SKM-1 (cell line): Measurements from ENCODE around the gene RBP2.

Experiments
- DNase-seq: peaks from one replicate; lab custom pipeline; 2025; ENCODE audit not compliant: unreplicated experiment; lab: John Stamatoyannopoulos, UW

The RBP2 gene

DNA sequence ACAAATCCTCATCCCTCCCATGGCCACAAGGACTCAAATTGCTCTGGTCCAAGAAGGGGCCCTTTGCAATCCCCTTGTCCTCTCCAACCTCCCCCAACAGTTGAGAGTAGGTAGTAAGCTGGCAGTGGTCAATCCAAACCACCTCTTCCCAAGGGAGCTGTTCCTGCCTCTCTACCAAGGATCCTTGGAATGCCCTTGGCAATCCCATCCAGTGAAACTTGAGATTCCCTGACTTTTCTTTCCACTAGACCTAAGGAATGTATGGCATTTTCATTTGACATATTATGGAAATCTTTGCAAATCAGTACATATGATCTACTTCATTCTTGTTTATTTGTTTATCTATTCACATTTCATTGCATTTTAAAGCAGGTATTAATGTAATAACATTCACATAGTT is 4.8 kb upstream of the RBP2 start:
- no peak for DNase-seq

DNA sequence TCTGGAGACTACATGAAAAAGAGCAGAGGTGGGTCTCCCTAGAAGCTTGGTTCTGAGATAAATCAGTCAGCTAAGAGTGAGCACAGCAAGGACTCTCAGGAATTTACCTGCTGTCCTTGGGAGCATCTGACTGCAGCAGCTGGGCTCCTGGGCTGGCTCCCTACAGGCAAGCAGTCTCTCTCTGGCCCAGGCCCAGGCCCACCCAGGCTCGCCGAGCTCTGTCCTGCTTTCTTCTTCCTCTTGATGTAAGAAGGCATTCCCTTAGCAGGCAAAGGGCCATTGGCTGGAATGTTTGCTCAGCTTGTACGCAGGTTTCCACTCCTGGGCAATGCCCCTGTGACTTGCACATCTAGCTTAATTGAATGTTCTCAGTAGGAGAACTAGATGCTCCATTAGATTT is 4.3 kb upstream of the RBP2 start:
- no peak for DNase-seq

DNA sequence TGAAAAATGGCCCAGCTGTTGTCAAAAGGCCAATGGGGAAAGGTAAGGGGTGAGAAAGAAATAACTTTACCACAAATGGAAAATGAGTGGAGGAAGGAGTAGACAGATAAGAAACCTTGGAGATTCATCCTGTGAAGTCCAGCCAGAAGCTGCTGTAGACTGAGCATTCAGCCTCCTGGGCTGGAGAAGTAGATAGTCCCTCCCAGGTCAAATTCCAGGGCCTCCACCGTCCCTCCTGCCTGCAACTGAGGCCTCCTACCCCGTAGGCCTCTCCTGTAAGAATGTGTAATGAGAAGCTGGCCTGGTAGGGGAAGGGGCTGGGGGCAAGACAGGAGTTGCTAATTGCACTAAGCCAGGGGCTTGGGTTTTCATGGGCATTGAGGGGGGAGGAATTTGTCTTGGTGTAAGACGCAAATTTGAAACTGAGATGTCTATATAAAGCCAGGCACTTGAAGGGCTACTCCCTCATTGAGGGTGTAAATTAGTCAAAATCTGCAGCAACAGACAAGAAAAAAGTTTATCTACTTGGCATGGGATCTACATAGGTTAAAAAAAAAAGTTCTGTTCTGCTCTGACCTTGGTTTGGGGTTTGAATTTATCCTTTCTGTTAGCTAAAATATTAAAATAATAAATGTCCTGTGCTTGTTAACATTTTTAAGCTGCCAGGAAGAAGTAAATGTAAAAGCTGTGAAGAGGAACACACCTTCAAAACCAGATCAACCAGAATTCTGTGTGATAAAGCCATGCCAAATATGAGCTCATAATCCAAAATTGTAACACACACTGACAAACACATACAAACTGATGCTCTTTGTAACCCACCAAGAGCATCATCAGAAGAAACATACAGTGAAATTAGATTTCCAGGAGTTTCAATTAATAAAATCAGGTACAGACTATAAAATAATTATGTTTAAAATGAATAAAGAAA is 1.7 kb upstream of the RBP2 start:
- no peak for DNase-seq

DNA sequence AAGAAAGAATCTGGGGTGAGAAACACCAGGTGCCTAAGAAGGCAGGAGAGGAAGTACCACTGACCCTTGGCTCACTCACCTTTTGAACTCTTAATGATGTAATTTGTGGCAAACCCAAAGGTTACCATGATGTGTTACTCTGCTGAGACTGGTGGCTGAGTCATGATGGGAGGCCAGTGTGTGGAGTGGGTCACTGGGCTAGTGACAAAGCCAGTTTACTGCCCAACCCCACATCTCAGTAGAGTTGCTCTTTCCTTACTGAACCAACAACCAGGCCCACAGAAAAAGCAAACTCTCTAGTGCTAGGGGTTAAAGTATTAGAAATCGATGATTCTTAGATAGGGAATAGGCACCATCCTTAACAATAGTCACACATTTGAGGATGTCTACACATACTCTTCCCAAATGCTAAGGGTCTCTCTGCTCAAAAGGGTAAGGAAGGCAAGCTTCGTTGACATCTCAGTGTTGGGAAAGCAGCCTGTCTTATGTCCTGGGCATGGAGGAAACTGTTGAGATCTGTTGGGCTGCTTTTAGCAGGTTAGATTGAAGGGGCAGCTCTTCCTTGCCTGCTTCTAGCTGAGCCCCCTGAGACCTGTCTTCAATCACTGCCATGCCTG is 3.1 kb downstream of the RBP2 start:
- peak; percentile 15 for DNase-seq

DNA sequence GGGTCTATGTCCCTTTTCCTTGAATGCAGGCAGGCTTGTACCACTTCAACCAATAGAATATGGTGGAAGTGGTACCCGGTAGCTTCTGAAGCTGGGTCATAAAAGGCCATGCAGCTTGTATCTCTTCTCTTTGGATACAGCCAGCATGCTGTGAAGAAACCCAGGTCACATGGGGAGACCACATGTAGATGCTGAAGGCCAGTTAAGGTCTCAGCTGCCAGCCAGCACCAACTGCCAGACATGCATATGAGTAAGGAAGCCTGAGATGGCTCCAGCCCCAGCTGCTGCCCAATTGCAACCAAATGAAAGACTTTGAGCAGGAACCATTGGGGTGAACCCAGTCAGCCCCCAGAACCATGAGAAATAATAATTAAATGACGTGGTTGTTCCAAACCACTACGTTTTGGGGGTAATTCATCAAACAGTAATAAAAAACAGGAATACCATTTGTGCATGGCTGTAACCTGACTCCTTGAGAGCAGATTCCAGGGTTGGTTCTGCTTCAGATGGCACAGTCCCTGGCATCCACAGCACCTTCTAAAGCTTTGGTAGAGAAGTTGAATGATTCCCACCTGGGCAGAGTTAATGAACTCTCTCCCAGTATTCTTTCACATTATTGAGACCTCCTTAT is 3.8 kb downstream of the RBP2 start:
- no peak for DNase-seq

DNA sequence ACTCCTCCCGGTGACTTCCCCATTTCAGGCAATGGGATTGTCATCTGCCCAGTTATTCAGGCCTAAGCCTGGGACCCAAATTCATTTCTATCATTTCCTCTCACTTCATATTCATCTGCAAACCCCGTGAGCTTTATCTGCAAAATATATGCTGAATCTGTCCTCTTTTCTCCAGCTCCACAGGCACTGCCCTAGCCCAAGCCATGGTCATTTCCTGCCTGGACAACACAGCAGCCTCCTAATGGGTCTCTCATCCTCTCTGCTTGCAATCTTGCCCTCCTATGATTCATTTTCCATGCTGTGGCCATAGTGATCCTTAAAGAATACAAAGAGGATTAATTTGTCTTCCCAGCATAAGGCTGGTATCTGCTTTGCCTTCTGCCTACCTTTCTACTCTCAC is 6.1 kb downstream of the RBP2 start:
- DNase-seq = no peak

DNA sequence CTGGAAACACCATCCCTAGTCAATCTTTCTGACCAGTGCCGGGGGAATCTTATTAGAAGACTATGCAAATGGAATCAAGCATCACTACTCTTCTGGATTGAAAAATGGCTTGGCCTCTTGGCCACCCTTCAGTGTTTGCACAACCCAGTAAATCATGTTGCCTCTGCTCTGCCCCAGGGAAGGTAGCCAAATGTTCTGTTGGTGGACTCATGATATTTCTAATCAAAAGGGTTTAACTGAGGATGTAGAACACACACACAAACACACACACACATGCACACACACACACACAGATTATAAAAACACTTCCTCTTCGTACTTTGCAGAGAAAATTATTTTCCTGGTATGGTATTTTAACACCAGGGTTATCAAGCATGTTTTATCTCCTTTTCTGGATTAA is 7.9 kb downstream of the RBP2 start:
- DNase-seq = no peak

DNA sequence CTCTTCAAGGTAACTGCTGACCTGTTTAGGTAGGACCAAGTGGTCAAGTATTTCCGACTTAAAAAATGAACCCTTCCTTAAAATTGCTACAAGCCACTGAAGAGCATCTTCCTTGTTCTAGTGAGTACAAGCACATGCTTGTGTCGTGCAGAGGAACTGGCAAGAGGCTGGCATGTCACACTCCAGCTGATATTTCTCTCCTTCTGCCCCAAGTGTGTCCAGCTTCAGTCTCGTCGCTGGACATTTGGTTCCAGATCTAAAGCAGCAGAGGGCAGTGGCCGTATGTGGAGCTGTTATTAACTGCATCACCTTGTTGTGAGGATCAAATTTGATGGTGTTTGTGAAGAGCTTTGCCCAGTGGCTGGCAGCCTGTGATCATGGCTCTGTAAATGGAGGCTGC is 10.0 kb downstream of the RBP2 start:
- no peak for DNase-seq

DNA sequence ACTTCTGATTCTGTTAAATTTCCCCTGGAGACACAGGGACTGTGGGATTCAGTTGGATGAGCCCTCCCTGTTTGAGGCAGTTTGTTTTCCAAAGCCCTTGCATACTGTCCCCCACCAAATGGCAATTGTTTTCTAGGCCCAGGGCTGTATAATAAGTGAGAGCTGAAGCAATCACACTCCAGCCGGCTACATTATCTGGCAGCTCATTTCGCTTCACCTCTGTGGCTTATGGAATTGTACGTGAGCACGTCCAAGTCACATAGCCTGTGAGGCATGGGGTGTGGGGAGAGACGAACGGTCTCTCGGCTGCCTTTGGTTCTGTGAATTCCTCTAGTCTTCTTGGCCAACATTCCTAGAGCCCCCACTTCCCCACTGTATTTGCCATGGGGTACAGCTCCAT is 10.7 kb downstream of the RBP2 start:
- no peak for DNase-seq

DNA sequence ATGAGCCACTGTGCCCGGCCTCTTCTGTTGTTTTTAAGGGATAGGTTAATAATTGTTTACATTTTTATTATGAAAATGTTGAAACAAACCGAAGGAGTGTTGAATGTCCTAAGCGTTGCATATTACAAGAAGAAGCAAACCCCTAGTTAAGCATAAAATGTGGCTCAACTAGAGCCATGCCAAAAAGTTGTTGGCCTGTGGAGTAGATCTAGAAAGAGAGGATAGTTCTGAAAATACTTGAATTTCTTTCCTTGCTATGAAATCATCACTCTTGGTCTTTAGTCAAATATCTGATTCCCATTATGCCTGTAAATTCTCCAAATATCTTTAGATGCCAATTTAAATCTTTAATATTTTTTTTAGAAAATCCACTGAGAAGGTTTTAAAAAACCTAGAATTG is 12.8 kb downstream of the RBP2 start:
- DNase-seq = no peak

DNA sequence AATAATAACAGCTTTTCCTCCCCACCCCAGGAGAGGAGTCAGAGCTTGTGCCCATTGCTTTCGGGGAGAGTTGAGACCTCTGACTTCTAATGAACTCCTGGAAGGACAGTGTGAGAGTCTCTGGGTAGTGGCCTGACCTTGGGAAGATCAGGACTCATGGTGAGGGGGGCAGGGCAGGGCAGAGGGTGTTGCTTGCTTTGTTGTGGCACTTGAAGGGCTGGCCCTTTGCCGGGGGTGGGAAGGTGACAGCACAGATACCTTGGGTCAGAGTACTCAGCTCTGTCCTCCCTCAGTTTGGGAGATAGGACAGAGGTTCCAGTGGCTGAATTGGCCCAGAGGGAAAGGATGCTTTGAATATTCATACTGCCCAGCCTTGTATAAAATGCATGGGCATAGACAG is 15.8 kb downstream of the RBP2 start:
- no peak for DNase-seq

DNA sequence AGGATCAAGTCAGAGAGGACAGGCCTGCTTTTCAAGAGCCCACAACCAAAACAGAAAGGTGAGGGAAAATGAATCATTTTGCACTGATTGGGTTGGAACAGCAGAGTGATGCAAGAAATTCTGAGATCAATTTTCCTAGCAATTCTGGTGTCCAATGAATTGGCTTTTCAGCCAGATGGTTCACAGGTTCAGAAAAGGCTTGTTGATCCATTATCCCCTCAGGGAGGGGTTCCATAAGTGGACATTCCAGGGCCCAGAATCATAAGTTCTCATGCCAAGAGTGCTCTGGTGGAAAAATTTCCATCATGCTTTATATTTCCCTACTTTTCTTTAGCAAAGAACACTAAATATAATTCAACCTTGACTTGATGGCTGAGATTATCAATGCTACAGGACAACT is 16.2 kb downstream of the RBP2 start:
- no peak for DNase-seq

DNA sequence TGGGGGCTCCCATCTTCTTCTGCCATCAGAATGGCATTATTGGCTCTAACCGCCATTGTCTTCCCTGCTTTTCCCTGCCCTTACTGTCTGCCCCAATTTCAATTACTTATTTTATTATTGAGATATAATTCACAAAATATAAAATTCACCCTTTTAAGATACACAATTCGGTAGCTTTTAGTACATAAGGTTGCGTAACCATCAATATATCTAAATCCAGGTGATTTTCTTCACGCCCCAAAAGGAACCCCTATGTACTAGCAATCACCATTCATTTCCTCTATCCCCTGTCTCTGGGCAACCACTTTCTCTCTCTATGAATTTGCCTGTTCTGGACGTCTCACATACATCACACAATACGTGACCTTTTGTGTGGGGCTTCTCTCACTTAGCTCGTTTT is 18.0 kb downstream of the RBP2 start:
- no peak for DNase-seq

DNA sequence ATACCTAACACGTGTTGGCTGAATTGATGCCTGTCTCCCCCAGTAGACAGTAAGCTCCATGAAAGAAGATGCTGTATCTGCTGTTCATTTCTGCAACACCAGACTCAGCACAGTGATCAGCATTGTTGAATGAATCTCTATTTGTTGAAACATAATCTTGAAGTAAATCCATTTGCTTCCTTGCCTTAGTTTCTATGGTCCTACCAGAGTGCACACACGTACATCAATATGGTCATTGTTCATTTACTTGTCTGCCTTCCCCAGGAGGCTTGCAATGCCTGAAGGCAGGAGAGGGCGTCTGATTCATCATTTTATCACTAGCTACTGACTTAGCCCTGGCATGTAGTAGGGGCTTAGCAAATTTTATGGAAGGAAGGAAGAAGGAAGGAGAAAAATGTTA is 19.2 kb downstream of the RBP2 start:
- no peak for DNase-seq

DNA sequence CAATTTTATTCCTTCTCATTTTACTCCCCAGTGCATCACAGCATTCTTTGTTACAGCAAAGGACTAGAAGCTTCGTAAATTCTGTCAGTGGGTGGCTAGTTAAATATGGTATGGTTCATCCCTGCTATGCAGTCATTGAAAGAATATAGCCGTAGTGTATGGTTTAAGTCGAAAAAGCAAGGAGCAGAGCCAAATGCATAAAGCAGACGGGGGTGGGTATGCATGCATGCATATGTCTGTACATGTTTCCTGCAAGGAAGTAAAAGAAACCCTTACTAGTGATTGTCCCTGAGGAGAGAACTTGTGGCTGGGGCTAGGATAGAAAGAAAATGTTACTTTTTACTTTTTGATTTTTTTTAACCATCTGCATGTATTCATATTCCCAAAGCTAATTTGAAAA is 19.9 kb downstream of the RBP2 start:
- no peak for DNase-seq

DNA sequence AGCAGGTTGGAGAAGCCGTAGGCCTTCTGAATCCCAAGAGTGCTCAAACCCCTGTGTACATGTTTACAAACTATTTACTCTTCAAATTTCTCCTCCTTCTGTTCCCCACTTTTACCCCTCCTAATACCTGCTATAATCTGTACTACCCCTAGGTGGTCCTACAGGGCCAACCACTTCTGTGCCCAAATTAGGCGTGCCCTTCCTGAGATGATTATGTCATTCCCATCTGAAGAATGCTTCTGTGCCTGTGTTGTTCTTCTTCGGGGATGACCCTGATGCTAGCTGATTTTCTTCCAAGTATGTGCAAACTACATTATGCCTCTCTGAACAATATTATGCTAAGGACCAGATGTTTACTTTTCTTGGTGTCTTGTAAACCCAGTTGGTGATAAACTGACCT is 20.5 kb downstream of the RBP2 start:
- DNase-seq = no peak

DNA sequence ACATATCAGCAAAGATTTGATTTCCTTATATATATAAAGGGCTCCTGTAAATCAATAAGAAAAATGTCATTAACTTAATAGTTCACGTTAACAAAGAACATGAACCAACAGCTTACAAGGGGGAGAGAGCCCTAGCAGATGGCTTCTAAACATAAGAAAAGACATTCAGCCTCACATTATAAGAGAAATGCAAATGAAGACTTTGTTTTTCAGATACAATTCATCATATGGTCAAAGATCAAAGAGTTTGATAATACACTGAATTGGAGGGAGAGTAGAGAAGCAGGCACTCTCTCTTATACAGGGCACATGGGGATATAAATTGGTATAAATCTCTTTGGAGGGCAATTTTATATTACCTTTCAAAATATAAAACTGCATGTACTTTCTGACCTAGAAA is 21.1 kb downstream of the RBP2 start:
- DNase-seq = no peak

DNA sequence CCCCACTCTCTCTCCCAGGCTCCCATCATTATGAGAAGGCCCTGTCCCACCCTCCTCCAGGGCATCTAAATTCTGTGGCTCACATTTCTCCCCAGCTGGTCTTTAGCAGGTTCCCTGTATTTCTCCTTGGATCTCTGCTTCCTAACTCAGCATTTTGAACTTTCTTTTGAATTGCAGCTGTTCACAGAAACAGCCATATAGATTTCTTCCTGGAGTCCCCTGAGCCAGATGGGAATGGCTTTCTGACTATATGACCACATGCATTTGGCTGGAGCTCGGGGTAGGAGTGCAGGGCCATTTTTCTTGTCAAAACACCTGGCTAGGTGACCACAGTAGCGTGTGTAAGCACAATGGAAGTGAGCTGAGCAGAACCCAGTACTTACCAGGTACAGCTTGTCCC is 22.0 kb downstream of the RBP2 start:
- no peak for DNase-seq

DNA sequence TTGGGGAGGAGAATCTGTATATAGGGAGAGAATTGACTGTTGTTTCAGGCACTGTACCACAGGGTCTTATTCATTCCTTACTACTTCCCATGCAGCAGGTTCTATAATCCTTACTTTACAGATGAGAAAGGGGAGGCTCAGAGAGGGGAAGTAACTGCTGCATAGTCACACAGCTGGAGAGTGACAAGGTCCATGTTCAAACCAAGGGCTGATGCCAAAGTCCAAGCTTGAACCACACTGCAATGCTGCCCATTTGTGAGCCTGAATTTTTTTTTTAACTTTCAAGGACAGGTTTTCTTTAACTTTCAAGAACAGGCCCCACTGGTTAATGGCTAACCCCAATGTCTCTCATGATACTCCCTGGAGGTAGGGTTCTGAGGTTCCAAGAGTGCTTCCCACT is 26.2 kb downstream of the RBP2 start:
- no peak for DNase-seq

DNA sequence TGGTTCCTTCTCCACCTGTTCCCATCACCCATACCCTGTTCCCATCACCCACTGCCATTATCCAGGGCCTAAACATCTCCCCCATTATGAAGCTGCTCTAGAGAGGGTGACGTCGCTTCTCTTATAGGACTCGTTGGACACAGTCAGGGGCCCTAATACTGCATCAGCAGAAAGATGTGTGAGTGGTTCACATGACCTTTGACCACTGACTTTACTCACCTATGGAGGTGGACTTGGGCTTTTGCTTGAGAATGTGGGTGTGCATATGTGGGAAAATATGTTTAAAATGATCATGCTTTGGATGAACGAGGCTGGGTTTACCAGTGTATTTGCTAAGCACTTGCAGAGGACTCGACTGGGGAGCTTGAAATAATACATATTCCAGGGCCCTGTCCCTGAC is 26.8 kb downstream of the RBP2 start:
- DNase-seq = no peak

DNA sequence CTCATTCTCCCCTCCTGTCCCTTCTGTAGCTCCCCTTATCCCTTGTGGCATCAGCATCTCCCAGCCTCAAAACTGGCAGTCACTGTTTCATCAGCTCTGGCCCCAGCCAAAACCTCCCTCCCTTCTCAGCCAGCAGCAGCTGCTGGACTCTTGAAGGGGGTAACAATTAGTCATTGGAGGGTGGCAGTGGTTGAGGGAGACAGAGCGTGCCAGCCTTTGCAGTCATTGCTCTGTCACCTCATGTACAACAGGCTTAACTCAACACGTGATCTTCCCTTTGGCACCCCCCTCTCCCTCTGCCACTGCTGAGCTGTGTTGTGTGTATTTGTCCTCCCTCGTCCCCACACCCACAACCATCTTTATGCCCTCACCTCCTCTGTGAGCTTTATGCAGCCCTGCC is 28.2 kb downstream of the RBP2 start:
- no peak for DNase-seq

DNA sequence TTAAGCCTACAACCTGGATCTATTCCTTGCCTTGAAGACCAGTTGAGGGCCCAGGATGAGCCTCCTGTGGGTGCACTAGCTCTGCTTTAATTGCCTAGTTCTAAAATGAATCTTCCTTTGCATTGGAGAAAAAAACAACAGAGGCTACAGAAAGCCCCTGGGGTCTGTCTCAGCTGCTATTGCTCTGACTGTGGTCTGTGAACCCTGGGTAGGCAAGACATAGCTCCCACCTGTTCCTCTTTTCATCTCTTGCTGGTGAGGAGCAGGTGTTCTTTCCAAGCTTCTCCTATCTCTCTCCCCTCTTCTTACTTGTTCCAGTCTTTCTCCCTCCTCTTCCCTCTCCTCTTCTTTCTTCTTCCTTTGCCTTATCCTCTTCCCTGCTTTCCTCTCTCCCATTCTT is 28.8 kb downstream of the RBP2 start:
- DNase-seq = no peak
